B cell (primary cell): ENCODE results near the gene RGR. TPM values are rescaled to one million over a fixed set of nuclear protein-coding genes. Genes with fewer than 3 reads are reported as not detected.

Experiments used
- ATAC-seq: fragments of 200-7000 bp; cut with Tn5 transposase; one replicate; pipeline ENCODE4 v1.10.0; 2021; ENCODE audit warnings: low read depth, mild to moderate bottlenecking, moderate number of reproducible peaks, moderate library complexity
- CTCF ChIA-PET: fragments of 350-600 bp; sonication (Branson Sonifier 250); formaldehyde crosslinking; loops from one replicate; lab custom pipeline; 2021; ENCODE audit warnings: antibody characterized with exemption, inconsistent platforms; lab: Charles Lee
- POLR2A ChIA-PET: fragments of 350-600 bp; sonication (Branson Sonifier 250); formaldehyde crosslinking; loops from one replicate; lab custom pipeline; 2021; ENCODE audit warnings: antibody characterized with exemption; lab: Charles Lee
- DNase-seq: peaks from one replicate; pipeline ENCODE4 v3.0.0; 2013
- H2AFZ ChIP-seq: 2 replicates; pipeline ENCODE4 v1.6.1; 2012; ENCODE audit warnings: mild to moderate bottlenecking, low read depth, low read length; ENCODE audit not compliant: insufficient read depth, poor library complexity, severe bottlenecking
- H3K27ac ChIP-seq, 2 donors: 1 replicate in 1 of 2; 2 replicates in 1 of 2; pipeline ENCODE4 v1.5.1; 2012 to 2013; ENCODE audit warnings: low read length in 2 of 2, mild to moderate bottlenecking in 2 of 2, moderate library complexity in 1 of 2
- H3K27me3 ChIP-seq, 4 experiments: fragments of 200-600 bp in 1 of 4; sonication (generic) in 1 of 4; replicated peaks in 1 of 4; 1 replicate in 2 of 4; 2 replicates in 2 of 4; pipeline versions ENCODE4 v1.6.1 to v1.7.0; 2013 to 2016; ENCODE audit warnings: low read length in 3 of 4, mild to moderate bottlenecking in 2 of 4, mixed read lengths in 1 of 4, moderate library complexity in 1 of 4; ENCODE audit not compliant: insufficient read depth in 4 of 4, control insufficient read depth in 3 of 4; ENCODE audit errors: control extremely low read depth in 1 of 4
- H3K36me3 ChIP-seq, 2 experiments: replicated peaks in 1 of 2; 1 replicate in 1 of 2; 2 replicates in 1 of 2; pipeline versions ENCODE4 v1.6.1 to v1.7.1; 2013; ENCODE audit warnings: low read length in 1 of 2; ENCODE audit not compliant: insufficient read depth in 2 of 2, control insufficient read depth in 1 of 2; ENCODE audit errors: control extremely low read depth in 1 of 2, extremely low read depth in 1 of 2
- H3K4me1 ChIP-seq, 2 donors: fragments of 200-600 bp in 1 of 2; sonication (generic) in 1 of 2; 1 replicate in 1 of 2; 2 replicates in 1 of 2; pipeline versions ENCODE4 v1.5.1 to v1.6.1; 2013 to 2017; ENCODE audit warnings: low read length in 2 of 2; ENCODE audit not compliant: control insufficient read depth in 2 of 2, insufficient read depth in 2 of 2
- H3K4me2 ChIP-seq: replicated peaks from 2 replicates; pipeline ENCODE3; 2012; ENCODE audit warnings: mild to moderate bottlenecking, low read depth, low read length; ENCODE audit not compliant: poor library complexity, severe bottlenecking
- H3K4me3 ChIP-seq, 5 experiments: fragments of 200-600 bp in 1 of 5; sonication (generic) in 1 of 5; 1 replicate in 3 of 5; 2 replicates in 2 of 5; pipeline versions ENCODE4 v1.5.1 to v1.7.0; 2011 to 2016; ENCODE audit warnings: low read length in 4 of 5, mild to moderate bottlenecking in 4 of 5, low read depth in 2 of 5, control low read depth in 1 of 5, moderate library complexity in 1 of 5; ENCODE audit not compliant: insufficient read depth in 1 of 5; ENCODE audit errors: control extremely low read depth in 1 of 5, extremely low read depth in 1 of 5
- H3K79me2 ChIP-seq: fragments of 200-600 bp; sonication (generic); one replicate; pipeline ENCODE4 v1.6.0; 2016; ENCODE audit warnings: low read length; ENCODE audit not compliant: control insufficient read depth, insufficient read depth
- H3K9ac ChIP-seq: fragments of 200-600 bp; sonication (generic); 2 replicates; pipeline ENCODE4 v1.6.1; 2017; ENCODE audit warnings: mild to moderate bottlenecking, low read length, moderate library complexity
- H3K9me3 ChIP-seq, 3 donors: one replicate each; pipeline versions ENCODE4 v1.6.1 to v1.7.1; 2013; ENCODE audit warnings: low read length in 2 of 3; ENCODE audit not compliant: control insufficient read depth in 2 of 3, insufficient read depth in 1 of 3; ENCODE audit errors: control extremely low read depth in 1 of 3
- H4K20me1 ChIP-seq: 2 replicates; pipeline ENCODE4 v1.6.0; 2012; ENCODE audit warnings: mild to moderate bottlenecking, low read length; ENCODE audit not compliant: insufficient read depth, control insufficient read depth, poor library complexity, severe bottlenecking
- H3K27ac Mint-ChIP-seq: one replicate; pipeline ENCODE4 v1.8.0; 2021; ENCODE audit warnings: mixed read lengths
- H3K27me3 Mint-ChIP-seq: one replicate; pipeline ENCODE4 v1.8.0; 2021; ENCODE audit warnings: mixed read lengths
- H3K4me1 Mint-ChIP-seq: one replicate; pipeline ENCODE4 v1.8.0; 2021; ENCODE audit warnings: mixed read lengths
- H3K4me3 Mint-ChIP-seq: one replicate; pipeline ENCODE4 v1.8.0; 2021; ENCODE audit warnings: mixed read lengths
- H3K9me3 Mint-ChIP-seq: one replicate; pipeline ENCODE4 v1.8.0; 2022; ENCODE audit warnings: mixed read lengths; ENCODE audit not compliant: insufficient read depth
- CTCF ChIP-seq: fragments of 200-600 bp; IDR thresholded peaks from one replicate; pipeline ENCODE4 v1.8.0; 2022; ENCODE audit warnings: antibody characterized with exemption, mild to moderate bottlenecking
- EZH2 ChIP-seq: IDR thresholded peaks from 2 replicates; pipeline ENCODE4 v1.6.1; 2012; ENCODE audit warnings: borderline replicate concordance, low read depth, mild to moderate bottlenecking, moderate library complexity, low read length; ENCODE audit not compliant: insufficient read depth, poor library complexity, severe bottlenecking
- WGBS: methylation state at CpG from one replicate; pipeline ENCODE4 v1.1.5; 2013; ENCODE audit warnings: missing lambda C conversion rate; ENCODE audit not compliant: insufficient coverage; 5-methylcytosine and 5-hydroxymethylcytosine counted together
- intact Hi-C: fragments of 100-400 bp; cut with micrococcal nuclease; formaldehyde crosslinking; loops from one replicate; pipeline ENCODE4 v1.10.0; 2022
- polyA plus RNA-seq: library from polyadenylated mRNA; depleted of rRNA; stranded (reverse); fragments of >200 nt; gene quantifications from 2 replicates; pipeline ENCODE4 v1.2.3, GENCODE V29; 2012
- total RNA-seq, 2 donors: library from RNA; stranded (reverse); fragments of 120-200 nt in 1 of 2; gene quantifications; 1 replicate in 1 of 2; 2 replicates in 1 of 2; pipeline versions ENCODE4 v1.2.3 to v1.2.4, GENCODE V29; 2013 to 2022

RGR gene
- total and polyA plus RNA-seq, 2 donors (not counting 1 experiment from before 2014, with no cell fraction given) = not detected

GRCh38 chr10:84211566-84211965, 33.3 kb upstream of the RGR start:
- intact Hi-C loops = no loop called here
- ATAC-seq (no peak), DNase-seq (no peak)
- no peak overlapping the region for H3K4me3 ChIP-seq
- WGBS = 75% methylated on average over 2 of the region's 2 CpGs
- Mint-ChIP-seq H3K27me3 (peaks cover 24% of the 10 kb centered on the region), H3K9me3 (no peaks in the 10 kb centered on the region), H3K4me1 (no peaks in the 10 kb centered on the region), H3K27ac (no peak overlapping the region), H3K4me3 (no peak overlapping the region)
- ChIA-PET CTCF (interaction anchor here (1.0 to 4.0 kb wide), 3 partner anchors 14 to 72 kb away, joined by 3 to 25 read pairs (median 3); no protein-coding TSS in a partner anchor), POLR2A (no interaction called here)
- TF ChIP-seq CTCF (no peak), EZH2 (no peak)
- H2AFZ ChIP-seq = no peak overlapping the region
- H3K4me2 ChIP-seq = no peak overlapping the region
- no peak overlapping the region for H3K27ac ChIP-seq
- peaks cover 0 to 4% (median 2%) of the 10 kb centered on the region in 4 experiments for H3K27me3 ChIP-seq
- H3K79me2 ChIP-seq = no peaks in the 10 kb centered on the region
- no peaks in the 10 kb centered on the region for H4K20me1 ChIP-seq
- no peaks in the 10 kb centered on the region for H3K4me1 ChIP-seq
- H3K9ac ChIP-seq = no peak overlapping the region
- no peaks in the 10 kb centered on the region for H3K36me3 ChIP-seq
- H3K9me3 ChIP-seq = no peaks in the 10 kb centered on the region

GRCh38 chr10:84212014-84212413, 32.8 kb upstream of the RGR start:
- H3K9ac ChIP-seq = no peak overlapping the region
- H2AFZ ChIP-seq = no peak overlapping the region
- H3K4me2 ChIP-seq = no peak overlapping the region
- peaks cover 0 to 4% (median 2%) of the 10 kb centered on the region in 4 experiments for H3K27me3 ChIP-seq
- H3K27ac ChIP-seq = no peak overlapping the region
- peaks cover 20% of the 10 kb centered on the region for H3K27me3 Mint-ChIP-seq
- H3K9me3 Mint-ChIP-seq = no peaks in the 10 kb centered on the region
- TF ChIP-seq EZH2 (no peak), CTCF (no peak)
- no peaks in the 10 kb centered on the region for H4K20me1 ChIP-seq
- no peaks in the 10 kb centered on the region for H3K36me3 ChIP-seq
- no peaks in the 10 kb centered on the region for H3K4me1 ChIP-seq
- intact Hi-C loops = no loop called here
- H3K4me1 Mint-ChIP-seq = no peaks in the 10 kb centered on the region
- no peaks in the 10 kb centered on the region for H3K79me2 ChIP-seq
- no peaks in the 10 kb centered on the region for H3K9me3 ChIP-seq
- no peak overlapping the region for H3K4me3 ChIP-seq
- DNase-seq (no peak), ATAC-seq (no peak)
- H3K4me3 Mint-ChIP-seq = no peak overlapping the region
- H3K27ac Mint-ChIP-seq = no peak overlapping the region
- POLR2A ChIA-PET = no interaction called here
- CTCF ChIA-PET = interaction anchor here (1.0 to 4.0 kb wide), 3 partner anchors 14 to 72 kb away, joined by 3 to 25 read pairs (median 3); no protein-coding TSS in a partner anchor
- 92% methylated on average over 5 of the region's 5 CpGs for WGBS
